ENCODE data around the gene RIPK1. TPM values are rescaled to one million over a fixed set of nuclear protein-coding genes. Genes with fewer than 3 reads are reported as not detected.

The RIPK1 gene
- total and polyA plus RNA-seq, 9 of the 15 experiments (the other 6 are each of a cell fraction or from before 2014, with no cell fraction given): 3.8 to 24.9 (median 17.7) TPM

DNA sequence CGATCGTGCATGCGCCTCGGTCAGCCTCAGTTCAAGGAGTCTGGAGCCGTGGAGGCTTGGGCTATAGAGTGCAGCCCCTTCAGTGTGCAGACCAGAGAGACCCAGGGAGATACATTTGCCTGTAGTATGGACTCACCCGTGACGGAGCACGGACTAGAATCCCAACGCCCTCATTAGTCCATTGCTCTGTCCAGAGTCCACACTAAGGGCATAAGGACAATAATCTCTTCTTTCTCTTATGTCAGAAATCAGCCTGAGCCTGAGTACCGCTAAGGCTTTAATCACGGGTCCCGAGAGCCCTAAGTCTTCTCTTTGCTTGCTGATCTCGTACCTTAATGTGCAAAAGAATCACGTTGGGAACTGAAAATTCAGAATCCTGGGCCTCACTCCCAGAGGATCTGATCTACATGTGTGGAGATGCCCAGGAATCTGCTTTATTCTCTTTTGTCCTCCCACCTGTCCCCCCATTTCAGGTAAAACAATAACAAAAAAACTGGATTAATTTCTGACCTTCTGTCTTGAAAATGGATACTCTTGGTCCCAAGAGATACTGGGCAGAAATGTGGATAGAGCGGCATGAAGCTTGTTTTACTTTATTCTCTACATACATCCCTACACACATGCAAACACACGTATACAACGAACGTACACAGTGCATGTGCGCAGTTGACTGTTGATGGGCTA lies 50.9 kb downstream of the RIPK1 start (continued):
- no peak for TF ChIP-seq HDAC8 (tag; IDR thresholded peaks at IDR 0.05)
- TF ChIP-seq, protein P1, sequence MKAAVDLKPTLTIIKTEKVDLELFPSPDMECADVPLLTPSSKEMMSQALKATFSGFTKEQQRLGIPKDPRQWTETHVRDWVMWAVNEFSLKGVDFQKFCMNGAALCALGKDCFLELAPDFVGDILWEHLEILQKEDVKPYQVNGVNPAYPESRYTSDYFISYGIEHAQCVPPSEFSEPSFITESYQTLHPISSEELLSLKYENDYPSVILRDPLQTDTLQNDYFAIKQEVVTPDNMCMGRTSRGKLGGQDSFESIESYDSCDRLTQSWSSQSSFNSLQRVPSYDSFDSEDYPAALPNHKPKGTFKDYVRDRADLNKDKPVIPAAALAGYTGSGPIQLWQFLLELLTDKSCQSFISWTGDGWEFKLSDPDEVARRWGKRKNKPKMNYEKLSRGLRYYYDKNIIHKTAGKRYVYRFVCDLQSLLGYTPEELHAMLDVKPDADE (conservative IDR thresholded peaks at IDR 0.05; ENCODE audit: control insufficient read depth, low read depth, low read length): no peak
- TF ChIP-seq TRIM24 (IDR thresholded peaks at IDR 0.05): no peak
- no peak for TF ChIP-seq ZNF699 (CRISPR knock-in tag; IDR thresholded peaks at IDR 0.05; ENCODE audit: insufficient replicate concordance)
- TF ChIP-seq TFAM (CRISPR knock-in tag; conservative IDR thresholded peaks at IDR 0.05): no peak
- TF ChIP-seq XRCC5 (IDR thresholded peaks at IDR 0.05; ENCODE audit: low read depth, low read length): no peak
- no peak for TF ChIP-seq ZNF212 (CRISPR knock-in tag; IDR thresholded peaks at IDR 0.05)
- TF ChIP-seq, protein P2, sequence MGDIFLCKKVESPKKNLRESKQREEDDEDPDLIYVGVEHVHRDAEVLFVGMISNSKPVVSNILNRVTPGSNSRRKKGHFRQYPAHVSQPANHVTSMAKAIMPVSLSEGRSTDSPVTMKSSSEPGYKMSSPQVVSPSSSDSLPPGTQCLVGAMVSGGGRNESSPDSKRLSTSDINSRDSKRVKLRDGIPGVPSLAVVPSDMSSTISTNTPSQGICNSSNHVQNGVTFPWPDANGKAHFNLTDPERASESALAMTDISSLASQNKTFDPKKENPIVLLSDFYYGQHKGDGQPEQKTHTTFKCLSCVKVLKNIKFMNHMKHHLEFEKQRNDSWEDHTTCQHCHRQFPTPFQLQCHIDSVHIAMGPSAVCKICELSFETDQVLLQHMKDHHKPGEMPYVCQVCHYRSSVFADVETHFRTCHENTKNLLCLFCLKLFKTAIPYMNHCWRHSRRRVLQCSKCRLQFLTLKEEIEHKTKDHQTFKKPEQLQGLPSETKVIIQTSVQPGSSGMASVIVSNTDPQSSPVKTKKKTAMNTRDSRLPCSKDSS (IDR thresholded peaks at IDR 0.05; ENCODE audit: low read depth, partially characterized antibody): no peak
- TF ChIP-seq KAT7 (CRISPR knock-in tag; IDR thresholded peaks at IDR 0.05; ENCODE audit: borderline replicate concordance): peak; percentile 96
- TF ChIP-seq FOS (IDR thresholded peaks at IDR 0.05; ENCODE audit: extremely low read depth, insufficient read length): no peak
- no peak for TF ChIP-seq NFIX (CRISPR knock-in tag; IDR thresholded peaks at IDR 0.05; ENCODE audit: low read depth)
- TF ChIP-seq, protein P3, sequence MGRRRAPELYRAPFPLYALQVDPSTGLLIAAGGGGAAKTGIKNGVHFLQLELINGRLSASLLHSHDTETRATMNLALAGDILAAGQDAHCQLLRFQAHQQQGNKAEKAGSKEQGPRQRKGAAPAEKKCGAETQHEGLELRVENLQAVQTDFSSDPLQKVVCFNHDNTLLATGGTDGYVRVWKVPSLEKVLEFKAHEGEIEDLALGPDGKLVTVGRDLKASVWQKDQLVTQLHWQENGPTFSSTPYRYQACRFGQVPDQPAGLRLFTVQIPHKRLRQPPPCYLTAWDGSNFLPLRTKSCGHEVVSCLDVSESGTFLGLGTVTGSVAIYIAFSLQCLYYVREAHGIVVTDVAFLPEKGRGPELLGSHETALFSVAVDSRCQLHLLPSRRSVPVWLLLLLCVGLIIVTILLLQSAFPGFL (CRISPR knock-in tag; IDR thresholded peaks at IDR 0.05): no peak
- no peak for TF ChIP-seq RAD51 (IDR thresholded peaks at IDR 0.05; ENCODE audit: borderline replicate concordance, low read depth)
- TF ChIP-seq NUFIP1 (IDR thresholded peaks at IDR 0.05; ENCODE audit: partially characterized antibody): no peak
- no peak for TF ChIP-seq ZNF282 (CRISPR knock-in tag; IDR thresholded peaks at IDR 0.05)
- TF ChIP-seq, protein P4, sequence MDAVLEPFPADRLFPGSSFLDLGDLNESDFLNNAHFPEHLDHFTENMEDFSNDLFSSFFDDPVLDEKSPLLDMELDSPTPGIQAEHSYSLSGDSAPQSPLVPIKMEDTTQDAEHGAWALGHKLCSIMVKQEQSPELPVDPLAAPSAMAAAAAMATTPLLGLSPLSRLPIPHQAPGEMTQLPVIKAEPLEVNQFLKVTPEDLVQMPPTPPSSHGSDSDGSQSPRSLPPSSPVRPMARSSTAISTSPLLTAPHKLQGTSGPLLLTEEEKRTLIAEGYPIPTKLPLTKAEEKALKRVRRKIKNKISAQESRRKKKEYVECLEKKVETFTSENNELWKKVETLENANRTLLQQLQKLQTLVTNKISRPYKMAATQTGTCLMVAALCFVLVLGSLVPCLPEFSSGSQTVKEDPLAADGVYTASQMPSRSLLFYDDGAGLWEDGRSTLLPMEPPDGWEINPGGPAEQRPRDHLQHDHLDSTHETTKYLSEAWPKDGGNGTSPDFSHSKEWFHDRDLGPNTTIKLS (IDR thresholded peaks at IDR 0.05; ENCODE audit: borderline replicate concordance, low read depth): no peak; the same call in 1 of the 2 replicates
- TF ChIP-seq, protein P5, sequence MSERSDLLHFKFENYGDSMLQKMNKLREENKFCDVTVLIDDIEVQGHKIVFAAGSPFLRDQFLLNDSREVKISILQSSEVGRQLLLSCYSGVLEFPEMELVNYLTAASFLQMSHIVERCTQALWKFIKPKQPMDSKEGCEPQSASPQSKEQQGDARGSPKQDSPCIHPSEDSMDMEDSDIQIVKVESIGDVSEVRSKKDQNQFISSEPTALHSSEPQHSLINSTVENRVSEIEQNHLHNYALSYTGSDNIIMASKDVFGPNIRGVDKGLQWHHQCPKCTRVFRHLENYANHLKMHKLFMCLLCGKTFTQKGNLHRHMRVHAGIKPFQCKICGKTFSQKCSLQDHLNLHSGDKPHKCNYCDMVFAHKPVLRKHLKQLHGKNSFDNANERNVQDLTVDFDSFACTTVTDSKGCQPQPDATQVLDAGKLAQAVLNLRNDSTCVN (CRISPR knock-in tag; IDR thresholded peaks at IDR 0.05): no peak
- no peak for TF ChIP-seq SIN3A (IDR thresholded peaks at IDR 0.05; ENCODE audit: borderline replicate concordance in 2 of 2, control insufficient read depth in 1 of 2, low read depth in 2 of 2, low read length in 2 of 2)
- no peak for TF ChIP-seq CXXC5 (CRISPR knock-in tag; IDR thresholded peaks at IDR 0.05)
- TF ChIP-seq KDM4B (IDR thresholded peaks at IDR 0.05; ENCODE audit: borderline replicate concordance in 2 of 2, low read depth in 1 of 2): no peak
- no peak for TF ChIP-seq TAF9B (IDR thresholded peaks at IDR 0.05; ENCODE audit: partially characterized antibody)
